Measurements from ENCODE around the gene PLCB1.

- TF ChIP-seq CTCF (optimal IDR thresholded peaks at IDR 0.05 in 1 of 3, IDR thresholded peaks at IDR 0.05 in 1 of 3, conservative IDR thresholded peaks at IDR 0.05 in 1 of 3; ENCODE audit: extremely low read depth in 1 of 3, insufficient read depth in 2 of 3, low read length in 3 of 3), result no peak
- no peak for TF ChIP-seq EZH2 (IDR thresholded peaks at IDR 0.05; ENCODE audit: low read length)
Observed at GRCh38 chr20:8427419-8428040, 295.5 kb downstream of the PLCB1 start.

Measured in keratinocyte (primary cell).